Measurements from ENCODE around the gene GJB1.
"Not testable (repeated sequence)": the region's sequence is repeated elsewhere in the genome, so short reads cannot be mapped to it uniquely, and the experiment has no call there.

GJB1 gene

DNA sequence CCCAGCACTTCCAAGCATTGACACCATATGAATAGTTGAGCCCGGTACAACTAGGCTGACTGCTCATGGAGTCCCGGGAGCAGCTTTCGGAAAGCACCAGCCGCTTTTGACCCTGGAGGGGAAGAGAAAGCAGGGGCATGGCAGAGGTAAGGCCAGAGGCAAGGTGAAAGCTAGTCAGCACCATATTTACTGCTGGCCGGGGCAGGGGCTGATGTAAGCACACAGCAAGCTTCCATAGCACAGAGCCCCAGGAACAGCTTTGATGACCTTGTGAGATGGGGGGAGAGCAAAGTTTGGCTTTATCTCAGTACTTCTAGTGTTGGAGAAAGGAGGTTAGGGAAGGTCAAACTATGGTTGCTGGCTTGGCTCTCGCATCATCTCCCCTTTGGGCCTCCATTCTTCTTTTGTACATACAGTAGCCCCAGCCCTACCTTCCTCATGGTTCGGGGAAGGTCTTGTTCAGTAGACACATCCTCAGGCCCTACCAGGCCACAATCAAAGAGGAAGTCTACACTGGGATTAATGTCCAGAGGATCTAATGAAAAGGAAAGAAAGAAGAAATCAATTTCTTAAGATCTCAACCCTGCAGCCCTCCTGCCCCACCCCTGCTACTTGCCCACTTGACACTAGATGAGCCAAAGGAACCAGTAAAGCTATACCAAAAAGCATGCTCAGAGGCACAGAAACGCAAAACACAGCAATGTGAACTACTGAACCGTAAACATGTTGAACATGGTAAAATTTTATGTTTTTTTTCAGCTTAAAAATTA, 21.5 kb downstream of the GJB1 start:
- Histone ChIP-seq H3K4me3 (ENCODE audit: low read length) (no peak overlapping the region), H3K36me3 (ENCODE audit: insufficient read depth, low read length) (peaks cover 19% of the 10 kb centered on the region), H3K4me1 (ENCODE audit: control insufficient read depth, insufficient read depth, low read length) (no peaks in the 10 kb centered on the region), H3K9ac (ENCODE audit: low read depth, low read length) (no peak overlapping the region), H3K27me3 (ENCODE audit: control insufficient read depth, insufficient read depth, low read length) (no peaks in the 10 kb centered on the region), H3K4me2 (ENCODE audit: low read length) (no peak overlapping the region), H3K9me3 (replicated peaks; ENCODE audit: low read length) (no peaks in the 10 kb centered on the region)

DNA sequence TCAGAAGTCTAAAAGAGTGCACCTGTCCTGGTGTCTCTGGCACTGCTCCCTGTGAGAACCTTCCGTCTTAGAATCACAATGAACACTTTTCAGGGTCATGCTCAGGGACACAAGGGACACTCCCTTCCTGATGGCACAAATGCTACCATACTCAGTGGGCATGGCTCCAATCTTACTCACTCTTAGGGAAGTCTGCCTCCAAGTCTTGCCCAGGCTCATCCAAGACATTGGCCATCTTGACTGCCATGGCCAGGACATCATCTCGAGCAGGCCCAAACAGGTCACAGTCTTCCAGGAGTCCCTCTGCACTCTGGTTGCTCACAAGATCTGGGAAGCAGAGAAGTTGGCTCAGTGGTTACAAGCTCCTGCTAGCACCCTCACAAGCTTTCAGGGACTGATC, 22.1 kb downstream of the GJB1 start:
- peaks cover 19% of the 10 kb centered on the region for H3K36me3 ChIP-seq (ENCODE audit: insufficient read depth, low read length)
- H3K4me3 ChIP-seq (ENCODE audit: low read length) = no peak overlapping the region

DNA sequence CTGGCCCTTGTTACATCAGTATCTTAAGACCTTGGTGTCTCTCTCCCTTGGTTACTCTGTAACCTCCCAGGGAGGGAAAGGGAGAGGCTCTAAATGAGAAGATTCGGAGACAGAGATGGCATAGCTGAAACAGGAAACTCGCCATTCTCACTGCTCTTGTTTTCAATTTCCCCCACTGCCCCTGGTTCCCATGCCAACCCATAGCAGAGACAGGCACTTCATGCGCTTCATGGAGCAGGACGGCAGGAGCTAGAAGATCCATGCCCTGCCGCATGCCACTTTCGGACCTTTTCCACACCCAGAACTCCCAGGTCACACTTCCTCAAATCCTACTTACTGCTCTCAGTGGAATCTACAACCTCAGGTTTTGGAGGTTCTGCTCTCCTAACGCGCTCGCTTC, 27.8 kb downstream of the GJB1 start:
- H3K36me3 ChIP-seq (ENCODE audit: insufficient read depth, low read length) = peaks cover 8% of the 10 kb centered on the region

More for the DNA sequence above, 22.1 kb downstream of the GJB1 start:
- H3K27me3 ChIP-seq (ENCODE audit: control insufficient read depth, insufficient read depth, low read length) = no peaks in the 10 kb centered on the region
- H3K9ac ChIP-seq (ENCODE audit: low read depth, low read length) = no peak overlapping the region
- H3K4me1 ChIP-seq (ENCODE audit: control insufficient read depth, insufficient read depth, low read length) = no peaks in the 10 kb centered on the region
- H3K4me2 ChIP-seq (ENCODE audit: low read length) = no peak overlapping the region
- no peaks in the 10 kb centered on the region for H3K9me3 ChIP-seq (replicated peaks; ENCODE audit: low read length)

DNA sequence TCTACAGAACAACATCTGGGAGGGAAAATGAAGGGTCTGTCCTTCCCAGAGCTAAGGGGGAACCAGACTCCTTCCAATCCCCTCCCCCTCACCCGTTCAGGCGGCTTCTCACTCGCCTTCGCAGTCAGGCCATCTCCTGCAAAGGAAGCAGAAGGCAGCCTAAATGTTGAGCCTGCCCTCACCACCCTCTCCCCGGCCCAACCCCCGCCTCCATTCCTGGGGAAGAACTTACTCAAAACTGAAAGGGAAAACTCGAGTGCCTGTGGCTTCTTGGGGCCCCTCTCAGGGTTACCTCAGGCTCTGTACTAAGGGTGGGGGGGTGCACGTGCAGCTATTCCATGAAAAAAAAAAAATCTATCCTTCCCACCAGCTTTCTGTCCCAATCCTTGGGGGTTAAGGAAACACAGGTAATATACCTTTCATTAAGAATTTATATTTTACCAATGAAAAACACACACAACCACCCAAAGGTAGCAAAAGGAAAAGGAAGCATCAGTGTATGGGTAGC, 28.5 kb downstream of the GJB1 start:
- Histone ChIP-seq H3K4me3 (ENCODE audit: low read length) (no peak overlapping the region), H3K9me3 (replicated peaks; ENCODE audit: low read length) (no peaks in the 10 kb centered on the region), H3K9ac (ENCODE audit: low read depth, low read length) (no peak overlapping the region), H3K36me3 (ENCODE audit: insufficient read depth, low read length) (peaks cover 8% of the 10 kb centered on the region), H3K4me2 (ENCODE audit: low read length) (no peak overlapping the region), H3K4me1 (ENCODE audit: control insufficient read depth, insufficient read depth, low read length) (peaks cover 11% of the 10 kb centered on the region), H3K27me3 (ENCODE audit: control insufficient read depth, insufficient read depth, low read length) (no peaks in the 10 kb centered on the region)

More for the DNA sequence above, 27.8 kb downstream of the GJB1 start:
- no peaks in the 10 kb centered on the region for H3K9me3 ChIP-seq (replicated peaks; ENCODE audit: low read length)
- no peaks in the 10 kb centered on the region for H3K27me3 ChIP-seq (ENCODE audit: control insufficient read depth, insufficient read depth, low read length)
- H3K4me2 ChIP-seq (ENCODE audit: low read length) = no peak overlapping the region
- H3K4me1 ChIP-seq (ENCODE audit: control insufficient read depth, insufficient read depth, low read length) = peaks cover 11% of the 10 kb centered on the region
- no peak overlapping the region for H3K4me3 ChIP-seq (ENCODE audit: low read length)
- H3K9ac ChIP-seq (ENCODE audit: low read depth, low read length) = no peak overlapping the region

DNA sequence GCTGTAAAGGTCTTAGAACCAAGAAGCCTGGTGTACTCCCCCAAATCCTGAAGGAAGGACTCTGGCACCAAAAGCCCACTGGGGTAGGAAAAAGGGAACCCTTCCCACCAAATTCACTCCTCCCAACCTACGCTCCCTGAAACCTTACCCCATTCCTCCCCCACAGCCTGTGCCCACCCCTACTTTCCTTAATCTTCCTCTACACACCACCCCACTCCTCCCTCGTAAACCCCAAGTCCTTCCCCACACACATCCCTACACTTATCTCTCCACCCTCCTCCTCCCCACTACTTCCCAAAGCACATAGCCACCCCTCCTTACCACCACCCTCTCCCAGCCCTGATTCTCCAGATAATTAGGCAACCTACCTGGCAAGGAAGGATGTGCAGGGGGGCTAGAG, 29.2 kb downstream of the GJB1 start:
- Histone ChIP-seq H3K4me2 (ENCODE audit: low read length) (peak overlapping the region; percentile 87), H3K27me3 (ENCODE audit: control insufficient read depth, insufficient read depth, low read length) (no peaks in the 10 kb centered on the region), H3K36me3 (ENCODE audit: insufficient read depth, low read length) (peaks cover 8% of the 10 kb centered on the region), H3K4me3 (ENCODE audit: low read length) (no peak overlapping the region), H3K4me1 (ENCODE audit: control insufficient read depth, insufficient read depth, low read length) (peaks cover 11% of the 10 kb centered on the region), H3K9me3 (replicated peaks; ENCODE audit: low read length) (no peaks in the 10 kb centered on the region), H3K9ac (ENCODE audit: low read depth, low read length) (peak overlapping the region; percentile 87)

DNA sequence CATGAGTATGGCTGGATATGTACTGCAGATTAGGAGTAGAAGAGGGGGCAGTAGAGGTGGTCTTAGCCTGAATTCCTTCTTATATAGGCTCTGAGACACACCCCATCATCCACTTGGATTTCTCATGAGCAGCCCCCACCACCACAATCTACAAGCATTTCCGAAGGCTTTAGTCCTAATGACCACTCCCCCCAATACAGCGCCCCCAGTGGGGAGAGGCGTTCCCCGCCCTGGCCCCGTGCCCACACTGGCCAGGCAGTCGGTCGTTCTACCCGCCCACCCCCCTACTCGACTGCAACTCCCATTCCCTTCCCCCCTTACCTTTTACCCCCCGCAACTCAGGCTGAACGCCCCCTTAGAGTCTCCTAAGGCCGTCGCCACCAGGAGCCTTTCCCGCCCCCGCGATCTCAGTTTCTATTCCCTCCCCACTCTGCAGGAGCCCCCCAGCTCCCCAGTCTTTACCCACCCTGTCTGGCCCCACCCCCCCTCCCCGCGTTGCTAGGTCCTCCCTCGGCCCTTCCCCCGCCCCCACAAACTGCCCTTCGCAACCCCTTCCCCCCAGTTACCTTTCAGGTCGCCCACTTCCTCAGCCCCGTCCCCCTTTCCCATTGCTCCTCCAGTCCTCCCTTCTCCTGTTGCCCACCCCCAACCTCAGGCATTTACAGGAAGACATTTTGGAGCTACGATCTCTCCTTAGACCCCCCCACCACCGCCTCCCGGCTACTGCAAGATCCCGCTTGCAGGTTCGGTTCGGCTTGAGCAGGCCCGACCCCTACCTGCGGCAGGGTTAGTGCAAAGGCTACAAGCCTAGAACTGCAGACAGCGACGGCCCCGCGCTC, 30.4 kb downstream of the GJB1 start:
- Histone ChIP-seq H3K9ac (ENCODE audit: low read depth, low read length) (peak overlapping the region; percentile 87), H3K9me3 (replicated peaks; ENCODE audit: low read length) (no peaks in the 10 kb centered on the region), H3K4me2 (ENCODE audit: low read length) (peak overlapping the region; percentile 87), H3K4me3 (ENCODE audit: low read length) (peak overlapping the region; percentile 90), H3K36me3 (ENCODE audit: insufficient read depth, low read length) (no peaks in the 10 kb centered on the region), H3K27me3 (ENCODE audit: control insufficient read depth, insufficient read depth, low read length) (no peaks in the 10 kb centered on the region), H3K4me1 (ENCODE audit: control insufficient read depth, insufficient read depth, low read length) (peaks cover 11% of the 10 kb centered on the region)

DNA sequence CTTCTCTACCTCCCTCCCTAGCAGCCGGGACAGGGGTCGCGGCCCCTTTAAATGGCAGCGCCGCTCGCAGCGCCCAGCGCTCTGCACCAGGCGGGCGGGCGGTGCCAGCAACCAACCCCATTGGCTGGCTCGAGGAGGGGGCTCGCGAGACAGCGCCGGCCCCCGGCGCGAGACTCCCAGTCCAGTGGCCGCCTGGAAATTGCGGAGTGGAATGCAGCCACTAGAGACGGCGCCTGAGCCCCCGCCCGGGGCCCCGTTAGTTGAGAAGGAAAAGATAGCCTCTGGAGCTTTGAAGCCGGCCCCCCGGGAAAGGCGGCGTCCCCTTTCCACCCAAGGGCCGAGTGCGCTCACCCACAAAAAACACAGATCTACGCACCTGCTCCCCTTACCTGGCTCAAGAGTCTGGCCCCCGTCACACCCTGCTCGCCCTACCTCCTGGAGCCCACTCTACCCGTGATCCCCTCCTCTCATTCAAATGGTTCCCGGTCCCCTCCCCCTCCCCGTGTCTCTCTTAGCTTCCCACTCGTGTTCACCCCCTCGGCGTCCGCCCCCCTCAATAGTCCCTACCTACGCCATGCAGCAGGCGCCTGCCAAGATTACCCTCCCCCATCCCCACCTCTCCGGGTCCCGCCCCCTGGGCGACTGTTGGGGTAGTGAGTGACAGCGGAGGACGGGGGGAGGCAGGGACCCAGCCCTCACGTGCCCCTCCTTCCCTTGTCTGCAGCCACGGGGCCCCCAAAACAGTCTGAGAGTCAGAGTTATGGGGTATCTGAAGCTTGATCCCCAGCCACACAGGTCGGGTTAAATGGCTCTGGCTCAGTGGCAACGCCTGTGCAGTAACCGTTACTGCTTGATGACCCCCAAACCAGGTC, 31.3 kb downstream of the GJB1 start, which contains the start of gene ZMYM3:
TSS of gene ZMYM3 (minus strand) at position 49 of the 872 bp plus-strand sequence. CDS start 885 bp downstream, outside the sequence.
- Histone ChIP-seq H3K9ac (ENCODE audit: low read depth, low read length) (peak within 1 kb of the TSS; percentile 87), H3K27me3 (ENCODE audit: control insufficient read depth, insufficient read depth, low read length) (no peaks in the 10 kb centered on the region), H3K4me1 (ENCODE audit: control insufficient read depth, insufficient read depth, low read length) (peaks cover 11% of the 10 kb centered on the region), H3K36me3 (ENCODE audit: insufficient read depth, low read length) (no peaks in the 10 kb centered on the region), H3K4me3 (ENCODE audit: low read length) (peak within 1 kb of the TSS; percentile 90), H3K4me2 (ENCODE audit: low read length) (peak within 1 kb of the TSS; percentile 98), H3K9me3 (replicated peaks; ENCODE audit: low read length) (no peaks in the 10 kb centered on the region)

DNA sequence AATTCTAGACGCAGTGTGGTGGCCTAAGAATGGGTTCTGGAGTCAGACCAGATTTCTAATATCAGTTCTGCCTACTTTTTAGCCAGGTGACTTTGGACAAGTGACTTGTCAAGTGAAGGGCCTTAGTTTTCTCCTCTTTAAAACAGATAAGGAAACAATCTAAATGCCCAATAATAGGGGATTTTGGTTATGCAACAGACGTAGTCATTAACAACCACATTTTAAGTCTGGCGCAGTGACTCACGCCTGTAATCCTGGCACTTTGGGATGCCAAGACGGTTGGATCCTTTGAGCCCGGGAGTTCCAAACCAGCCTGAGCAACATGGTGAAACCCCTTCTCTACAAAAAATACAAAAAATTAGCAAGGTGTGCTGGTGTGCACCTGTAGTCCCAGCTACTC, 33.0 kb downstream of the GJB1 start:
- H3K4me2 ChIP-seq (ENCODE audit: low read length) = no peak overlapping the region
- H3K4me1 ChIP-seq (ENCODE audit: control insufficient read depth, insufficient read depth, low read length) = peaks cover 11% of the 10 kb centered on the region
- H3K9me3 ChIP-seq (replicated peaks; ENCODE audit: low read length) = no peaks in the 10 kb centered on the region
- H3K27me3 ChIP-seq (ENCODE audit: control insufficient read depth, insufficient read depth, low read length) = no peaks in the 10 kb centered on the region
- no peak overlapping the region for H3K4me3 ChIP-seq (ENCODE audit: low read length)
- H3K36me3 ChIP-seq (ENCODE audit: insufficient read depth, low read length) = no peaks in the 10 kb centered on the region
- no peak overlapping the region for H3K9ac ChIP-seq (ENCODE audit: low read depth, low read length)

DNA sequence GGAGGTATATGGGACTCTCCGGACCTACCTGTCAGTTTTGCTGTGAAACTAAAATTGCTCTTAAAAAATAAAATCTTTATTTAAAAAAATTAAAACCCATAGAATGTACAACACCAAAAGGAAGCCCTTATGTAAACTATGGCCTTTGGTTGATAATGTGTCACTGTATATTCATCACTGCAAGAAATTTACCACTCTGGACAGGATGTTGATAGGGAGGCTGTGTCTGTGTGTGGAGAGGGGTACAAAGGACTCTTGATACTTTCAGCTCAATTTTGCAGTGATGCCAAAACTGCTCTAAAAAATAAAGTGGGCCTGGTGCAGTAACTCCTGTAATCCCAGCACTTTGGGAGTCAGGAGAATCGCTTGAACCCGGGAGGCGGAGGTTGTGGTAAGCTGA, 33.8 kb downstream of the GJB1 start:
- no peak overlapping the region for H3K4me2 ChIP-seq (ENCODE audit: low read length)
- no peaks in the 10 kb centered on the region for H3K9me3 ChIP-seq (replicated peaks; ENCODE audit: low read length)
- no peak overlapping the region for H3K9ac ChIP-seq (ENCODE audit: low read depth, low read length)
- no peaks in the 10 kb centered on the region for H3K36me3 ChIP-seq (ENCODE audit: insufficient read depth, low read length)
- peaks cover 11% of the 10 kb centered on the region for H3K4me1 ChIP-seq (ENCODE audit: control insufficient read depth, insufficient read depth, low read length)
- no peak overlapping the region for H3K4me3 ChIP-seq (ENCODE audit: low read length)
- no peaks in the 10 kb centered on the region for H3K27me3 ChIP-seq (ENCODE audit: control insufficient read depth, insufficient read depth, low read length)

DNA sequence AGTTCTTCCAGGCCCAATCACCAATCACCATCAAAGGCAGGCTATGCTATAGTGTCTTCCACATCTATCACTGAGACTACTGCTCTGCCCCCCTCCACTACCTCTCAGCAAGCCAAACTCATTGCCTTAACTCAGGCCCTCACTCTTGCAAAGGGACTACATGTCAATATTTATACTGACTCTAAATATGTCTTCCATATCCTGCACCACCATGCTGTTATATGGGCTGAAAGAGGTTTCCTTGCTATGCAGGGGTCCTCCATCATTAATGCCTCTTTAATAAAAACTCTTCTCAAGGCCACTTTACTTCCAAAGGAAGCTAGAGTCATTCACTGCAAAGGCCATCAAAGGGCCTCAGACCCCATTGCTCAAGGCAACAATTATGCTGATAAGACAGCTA, 45.6 kb downstream of the GJB1 start:
- H3K27me3 ChIP-seq (ENCODE audit: control insufficient read depth, insufficient read depth, low read length); H3K36me3 ChIP-seq (ENCODE audit: insufficient read depth, low read length); H3K4me3 ChIP-seq (ENCODE audit: low read length); H3K4me1 ChIP-seq (ENCODE audit: control insufficient read depth, insufficient read depth, low read length); H3K9ac ChIP-seq (ENCODE audit: low read depth, low read length); H3K4me2 ChIP-seq (ENCODE audit: low read length); H3K9me3 ChIP-seq (replicated peaks; ENCODE audit: low read length): not testable (repeated sequence)

Measured in skeletal muscle satellite cell (primary cell).